ENCODE data around the gene ERGIC1. TPM values are rescaled to one million over a fixed set of nuclear protein-coding genes. Genes with fewer than 3 reads are reported as not detected.

ERGIC1 gene
- total RNA-seq, 1 donor from 2014 or later = 105 TPM

DNA sequence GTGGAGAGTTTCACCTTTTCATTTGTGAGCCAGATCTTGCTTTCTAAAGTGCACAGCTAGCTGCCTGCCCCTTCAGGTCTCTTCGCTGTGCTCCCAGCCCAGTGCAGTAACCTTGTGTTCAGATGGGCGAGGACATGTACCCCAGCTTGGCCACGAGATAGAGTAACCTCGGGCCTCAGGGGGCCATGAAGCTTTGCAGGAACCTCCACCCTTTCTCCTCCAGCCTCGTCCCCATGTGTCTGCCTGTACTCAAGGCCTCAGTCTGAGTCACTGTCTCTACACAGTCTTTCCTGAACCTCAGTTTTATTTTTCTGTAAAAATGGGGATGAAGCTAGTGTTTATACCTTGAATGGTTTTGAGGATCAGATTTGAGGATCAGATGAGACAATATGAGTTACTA, 37.9 kb downstream of the ERGIC1 start:
- FAIRE-seq = no peak
- DNase-seq (ENCODE audit: low read depth) = peak; percentile 44
- no peaks in the 10 kb centered on the region for H3K36me3 ChIP-seq (ENCODE audit: control insufficient read depth, insufficient read depth, low read length)
- TF ChIP-seq, protein P1, sequence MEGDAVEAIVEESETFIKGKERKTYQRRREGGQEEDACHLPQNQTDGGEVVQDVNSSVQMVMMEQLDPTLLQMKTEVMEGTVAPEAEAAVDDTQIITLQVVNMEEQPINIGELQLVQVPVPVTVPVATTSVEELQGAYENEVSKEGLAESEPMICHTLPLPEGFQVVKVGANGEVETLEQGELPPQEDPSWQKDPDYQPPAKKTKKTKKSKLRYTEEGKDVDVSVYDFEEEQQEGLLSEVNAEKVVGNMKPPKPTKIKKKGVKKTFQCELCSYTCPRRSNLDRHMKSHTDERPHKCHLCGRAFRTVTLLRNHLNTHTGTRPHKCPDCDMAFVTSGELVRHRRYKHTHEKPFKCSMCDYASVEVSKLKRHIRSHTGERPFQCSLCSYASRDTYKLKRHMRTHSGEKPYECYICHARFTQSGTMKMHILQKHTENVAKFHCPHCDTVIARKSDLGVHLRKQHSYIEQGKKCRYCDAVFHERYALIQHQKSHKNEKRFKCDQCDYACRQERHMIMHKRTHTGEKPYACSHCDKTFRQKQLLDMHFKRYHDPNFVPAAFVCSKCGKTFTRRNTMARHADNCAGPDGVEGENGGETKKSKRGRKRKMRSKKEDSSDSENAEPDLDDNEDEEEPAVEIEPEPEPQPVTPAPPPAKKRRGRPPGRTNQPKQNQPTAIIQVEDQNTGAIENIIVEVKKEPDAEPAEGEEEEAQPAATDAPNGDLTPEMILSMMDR (IDR thresholded peaks at IDR 0.05; ENCODE audit: insufficient read depth, low read length, severe bottlenecking) = no peak
- H3K4me3 ChIP-seq (ENCODE audit: low read depth, low read length) = no peak overlapping the region
- no peaks in the 10 kb centered on the region for H3K27me3 ChIP-seq (ENCODE audit: control insufficient read depth, insufficient read depth, low read length)

DNA sequence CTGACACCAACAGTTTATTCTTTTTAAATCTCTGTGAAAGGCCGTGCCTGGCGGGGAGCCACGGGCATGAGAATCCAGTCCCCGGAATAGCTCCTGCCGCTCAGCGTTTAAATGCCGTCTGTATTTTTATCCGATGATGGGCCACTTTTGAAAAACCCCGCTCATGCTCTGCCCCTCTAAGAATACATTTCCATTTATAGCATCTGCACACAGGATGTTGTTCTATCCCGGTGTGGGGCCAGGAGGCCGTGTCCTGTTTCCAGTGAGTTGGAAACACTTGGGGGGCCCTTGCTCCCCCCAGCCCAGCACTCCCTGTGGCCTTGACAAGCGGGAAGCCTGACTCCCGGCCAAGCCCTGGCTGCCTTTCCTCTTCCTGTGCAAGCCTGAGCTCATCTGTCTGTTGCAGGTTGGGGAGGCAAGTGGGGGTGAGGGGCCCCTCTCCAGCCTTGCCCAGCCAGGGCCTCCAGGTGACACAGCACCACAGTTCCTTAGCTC, 39.0 kb downstream of the ERGIC1 start:
- TF ChIP-seq, protein P1 (IDR thresholded peaks at IDR 0.05; ENCODE audit: insufficient read depth, low read length, severe bottlenecking) = no peak
- FAIRE-seq (no peak), DNase-seq (ENCODE audit: low read depth) (no peak)
- H3K36me3 ChIP-seq (ENCODE audit: control insufficient read depth, insufficient read depth, low read length) = no peaks in the 10 kb centered on the region
- no peaks in the 10 kb centered on the region for H3K27me3 ChIP-seq (ENCODE audit: control insufficient read depth, insufficient read depth, low read length)
- no peak overlapping the region for H3K4me3 ChIP-seq (ENCODE audit: low read depth, low read length)

DNA sequence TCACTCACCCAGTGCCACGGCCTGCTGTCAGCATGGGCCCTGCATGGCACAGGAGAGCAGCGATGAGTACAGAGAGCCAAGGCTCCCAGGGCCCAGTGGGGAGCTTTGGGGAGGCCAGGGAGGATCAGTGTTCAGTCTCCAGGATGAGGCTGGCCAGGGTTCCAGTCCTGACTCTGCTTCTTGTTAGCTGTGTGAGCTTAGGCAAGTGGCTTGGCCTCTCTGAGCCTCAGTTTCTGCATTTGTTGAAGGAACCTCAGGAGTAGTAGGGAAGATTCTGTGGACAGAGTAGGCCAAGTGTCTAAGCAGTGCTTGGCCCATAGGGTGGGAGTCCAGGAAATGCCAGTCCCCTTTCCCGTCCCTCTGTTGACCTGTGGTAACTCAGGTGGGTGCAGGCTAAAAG, 39.5 kb downstream of the ERGIC1 start:
- Histone ChIP-seq H3K4me3 (ENCODE audit: low read depth, low read length) (no peak overlapping the region), H3K27me3 (ENCODE audit: control insufficient read depth, insufficient read depth, low read length) (no peaks in the 10 kb centered on the region), H3K36me3 (ENCODE audit: control insufficient read depth, insufficient read depth, low read length) (no peaks in the 10 kb centered on the region)
- DNase-seq (ENCODE audit: low read depth) = no peak
- TF ChIP-seq, protein P1 (IDR thresholded peaks at IDR 0.05; ENCODE audit: insufficient read depth, low read length, severe bottlenecking) = no peak
- FAIRE-seq = no peak

DNA sequence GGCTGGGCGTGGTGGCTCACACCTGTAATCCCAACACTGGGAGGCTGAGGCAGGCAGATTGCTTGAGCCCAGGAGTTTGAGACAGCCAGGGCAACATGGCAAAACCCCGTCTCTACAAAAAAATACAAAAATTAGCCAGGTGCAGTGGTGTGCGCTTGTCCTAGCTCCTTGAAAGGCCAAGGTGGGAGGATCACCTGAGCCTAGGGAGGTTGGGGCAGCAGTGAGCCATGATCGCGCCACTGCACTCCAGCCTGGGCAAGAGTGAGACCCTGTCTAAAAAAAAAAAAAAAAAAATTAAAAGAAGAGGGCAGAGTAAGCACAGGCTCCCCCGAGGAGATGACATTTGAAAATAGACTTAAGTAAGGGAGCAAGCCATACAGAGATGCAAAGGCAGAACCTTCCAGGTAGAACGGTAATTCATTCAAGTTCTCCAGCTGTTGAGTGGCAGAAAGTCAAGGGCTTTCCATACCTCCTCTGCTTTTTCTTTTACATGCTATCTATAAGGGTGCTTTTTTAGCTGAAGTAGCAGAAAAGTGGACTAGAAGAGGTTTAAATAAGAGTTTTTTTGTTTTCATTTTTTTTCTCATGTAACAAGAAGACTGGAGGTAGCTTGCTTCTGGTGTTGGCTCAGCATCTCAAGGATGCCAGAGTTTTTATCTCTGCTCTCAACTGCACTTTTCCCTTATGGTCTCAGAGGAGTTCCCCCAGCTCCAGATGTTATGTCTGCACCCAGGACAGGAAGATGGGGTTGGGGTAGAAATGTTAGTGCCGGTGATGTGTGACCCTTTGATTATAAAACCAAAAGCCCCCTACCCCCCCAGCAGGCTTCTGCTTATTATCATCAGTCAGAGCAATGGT, 40.8 kb downstream of the ERGIC1 start:
- no peak for FAIRE-seq
- Histone ChIP-seq H3K36me3 (ENCODE audit: control insufficient read depth, insufficient read depth, low read length) (no peaks in the 10 kb centered on the region), H3K27me3 (ENCODE audit: control insufficient read depth, insufficient read depth, low read length) (no peaks in the 10 kb centered on the region), H3K4me3 (ENCODE audit: low read depth, low read length) (no peak overlapping the region)
- no peak for DNase-seq (ENCODE audit: low read depth)
- TF ChIP-seq, protein P1 (IDR thresholded peaks at IDR 0.05; ENCODE audit: insufficient read depth, low read length, severe bottlenecking) = no peak

DNA sequence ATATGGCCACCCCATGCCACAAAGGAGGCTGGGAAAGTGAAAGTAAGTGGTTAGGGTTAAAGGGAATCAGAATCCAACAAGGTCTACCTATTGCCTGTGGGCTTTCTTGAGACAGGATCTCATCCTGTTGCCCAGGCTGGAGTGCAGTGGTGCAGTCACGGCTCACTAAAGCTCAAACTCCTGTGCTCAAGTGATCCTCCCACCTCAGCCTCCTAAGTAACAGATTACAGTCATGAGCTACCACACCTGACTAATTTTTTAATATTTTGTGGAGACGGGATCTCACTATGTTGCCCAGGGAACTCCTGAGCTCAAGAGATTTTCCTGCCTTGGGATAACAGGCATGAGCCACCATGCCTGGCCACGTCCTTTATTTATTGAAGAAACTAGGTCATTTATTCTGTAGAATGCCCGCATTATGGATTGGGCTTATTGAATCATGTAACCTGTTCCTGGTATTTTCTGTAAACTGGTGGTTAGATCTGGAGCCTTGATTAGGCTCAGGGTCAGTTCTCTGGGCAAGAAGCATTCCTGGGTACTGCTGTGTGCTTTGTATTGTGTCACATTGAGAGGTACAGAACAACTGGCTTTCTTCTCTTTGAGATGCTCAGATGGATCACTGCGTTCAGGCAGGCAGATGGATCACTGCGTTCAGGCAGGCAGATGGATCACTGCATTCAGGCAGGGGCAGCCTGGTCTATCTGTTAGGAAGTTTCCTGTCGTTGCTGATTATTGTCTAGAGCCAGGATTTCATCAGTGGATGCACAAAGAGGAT, 41.6 kb downstream of the ERGIC1 start:
- no peak for DNase-seq (ENCODE audit: low read depth)

More for the DNA sequence above, 41.6 kb downstream of the ERGIC1 start:
- TF ChIP-seq, protein P1 (IDR thresholded peaks at IDR 0.05; ENCODE audit: insufficient read depth, low read length, severe bottlenecking) = no peak
- Histone ChIP-seq H3K4me3 (ENCODE audit: low read depth, low read length) (no peak overlapping the region), H3K27me3 (ENCODE audit: control insufficient read depth, insufficient read depth, low read length) (no peaks in the 10 kb centered on the region), H3K36me3 (ENCODE audit: control insufficient read depth, insufficient read depth, low read length) (no peaks in the 10 kb centered on the region)
- FAIRE-seq = no peak

All from bronchial epithelial cell (primary cell).